Subcutaneous adipose tissue (tissue), 4 donors: ENCODE data around the gene OSBPL3. TPM values are rescaled to one million over a fixed set of nuclear protein-coding genes. Genes with fewer than 3 reads are reported as not detected.

Experiments used
- CTCF ChIP-seq: fragments of 450-650 bp; IDR thresholded peaks from one replicate; pipeline ENCODE4 v1.5.1; 2016; ENCODE audit warnings: low read depth, mild to moderate bottlenecking, control low read depth, antibody characterized with exemption, moderate library complexity
- total RNA-seq, 4 donors: library from RNA; depleted of rRNA; stranded (reverse); fragments of >200 nt; gene quantifications; one replicate each; pipeline ENCODE4 v1.1.0, GENCODE V29; 2016

OSBPL3 gene
- total RNA-seq, 4 donors from 2014 or later: 4.9 to 33.1 (median 9.4) TPM

GRCh38 chr7:25012254-25012653 lies 32.3 kb upstream of the OSBPL3 start:
- no peak for TF ChIP-seq CTCF

DNA sequence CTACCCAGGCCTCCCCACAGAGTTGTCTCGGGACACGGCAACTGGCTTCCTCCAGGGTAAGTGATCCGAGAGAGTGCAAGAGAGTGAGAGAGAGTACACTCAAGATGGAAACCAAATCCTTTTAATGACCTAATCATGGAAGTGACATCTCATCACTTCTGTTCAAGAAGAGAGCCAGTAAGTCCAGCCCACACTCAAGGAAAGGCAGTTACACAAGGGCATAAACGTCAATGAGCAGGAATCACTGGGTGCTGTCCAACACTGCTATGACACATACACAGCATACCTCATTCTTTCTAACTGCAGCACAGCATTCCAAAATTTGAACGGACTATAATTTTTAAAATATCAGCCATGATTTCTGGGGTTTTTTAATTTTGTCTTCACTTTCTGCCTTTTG lies 29.3 kb upstream of the OSBPL3 start:
- no peak for TF ChIP-seq CTCF

GRCh38 chr7:25007668-25008067 lies 27.7 kb upstream of the OSBPL3 start:
- TF ChIP-seq CTCF: no peak

DNA sequence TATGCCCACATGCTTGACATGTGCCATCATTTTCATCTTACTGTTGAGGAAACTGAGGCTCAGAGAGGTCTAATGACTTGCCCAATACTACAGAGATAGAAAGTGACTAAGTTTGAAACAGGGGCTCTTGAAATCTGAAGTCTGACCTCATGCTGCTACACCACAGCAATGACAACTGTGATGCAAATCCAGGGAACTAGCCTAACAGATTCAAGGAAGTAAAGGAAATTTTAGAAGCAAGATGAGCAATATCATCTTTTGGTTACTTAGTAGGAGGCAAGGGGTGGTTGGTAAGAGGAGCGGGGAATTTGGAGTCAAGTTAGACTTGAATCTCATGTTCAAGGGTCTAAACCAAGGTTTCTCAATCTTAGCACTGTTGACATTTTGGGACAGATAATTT lies 26.3 kb upstream of the OSBPL3 start:
- TF ChIP-seq CTCF: no peak

DNA sequence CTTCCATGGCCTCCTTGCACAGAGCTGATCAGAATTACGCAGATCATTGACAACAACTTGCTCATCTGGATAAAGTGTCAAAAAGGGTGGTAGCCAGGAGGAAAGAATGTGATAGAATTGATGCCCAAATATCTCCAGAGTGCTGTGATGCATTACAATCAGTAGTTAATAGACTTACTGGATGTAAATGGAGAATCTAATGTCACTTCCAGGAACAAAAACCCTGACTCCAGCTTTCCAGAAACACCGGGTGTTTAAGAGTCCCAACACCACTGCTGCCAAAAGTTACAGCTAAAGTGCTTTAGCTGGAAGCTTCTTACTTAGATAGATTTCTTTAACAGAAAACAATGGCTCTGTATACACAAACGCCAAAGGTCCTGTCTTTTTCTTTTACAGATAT lies 25.7 kb upstream of the OSBPL3 start:
- no peak for TF ChIP-seq CTCF

DNA sequence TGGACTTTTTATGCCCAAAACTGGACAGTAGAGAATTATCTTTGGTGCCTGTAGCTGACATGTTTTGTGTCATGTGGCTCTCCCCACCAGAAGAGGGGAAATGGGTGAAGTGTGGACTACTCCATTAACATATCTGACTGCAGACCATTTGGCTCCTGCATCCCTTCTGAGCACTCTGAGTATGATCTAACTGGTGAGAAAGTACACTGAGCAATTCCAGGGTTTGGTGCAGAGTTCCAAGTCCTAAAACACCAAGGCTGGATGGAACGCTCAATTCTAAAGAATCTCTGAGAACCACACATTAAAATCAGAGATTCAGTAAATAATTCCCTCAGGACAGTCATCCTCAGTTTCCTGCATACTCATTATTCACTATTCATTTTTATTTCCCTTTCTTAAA lies 22.8 kb upstream of the OSBPL3 start:
- no peak for TF ChIP-seq CTCF

GRCh38 chr7:24995466-24995865 lies 15.5 kb upstream of the OSBPL3 start:
- TF ChIP-seq CTCF: no peak
